ENCODE results near the gene CD93.

Gene CD93

DNA sequence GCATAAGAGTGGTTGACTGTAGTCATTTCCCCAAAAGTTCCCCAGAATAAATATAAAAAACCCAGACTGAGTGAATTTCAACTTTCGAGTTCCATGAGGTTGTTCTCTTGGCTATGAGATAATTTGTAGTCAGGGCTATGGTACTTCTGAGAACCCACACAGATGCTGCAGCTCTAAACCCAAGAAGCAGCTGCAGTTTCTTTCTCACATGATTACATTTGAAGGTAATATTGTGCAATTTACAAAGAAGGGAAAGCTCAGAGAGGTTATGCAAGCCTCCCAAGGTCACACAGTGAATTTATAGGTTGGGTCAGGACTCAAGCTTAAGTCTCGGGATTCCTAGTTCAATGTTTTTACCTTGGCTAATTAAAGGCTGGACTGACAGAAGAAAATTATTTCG lies 29.7 kb upstream of the CD93 start:
- no peak overlapping the region for H3K4me3 ChIP-seq (ENCODE audit: low read depth, low read length)
- TF ChIP-seq, protein P1, sequence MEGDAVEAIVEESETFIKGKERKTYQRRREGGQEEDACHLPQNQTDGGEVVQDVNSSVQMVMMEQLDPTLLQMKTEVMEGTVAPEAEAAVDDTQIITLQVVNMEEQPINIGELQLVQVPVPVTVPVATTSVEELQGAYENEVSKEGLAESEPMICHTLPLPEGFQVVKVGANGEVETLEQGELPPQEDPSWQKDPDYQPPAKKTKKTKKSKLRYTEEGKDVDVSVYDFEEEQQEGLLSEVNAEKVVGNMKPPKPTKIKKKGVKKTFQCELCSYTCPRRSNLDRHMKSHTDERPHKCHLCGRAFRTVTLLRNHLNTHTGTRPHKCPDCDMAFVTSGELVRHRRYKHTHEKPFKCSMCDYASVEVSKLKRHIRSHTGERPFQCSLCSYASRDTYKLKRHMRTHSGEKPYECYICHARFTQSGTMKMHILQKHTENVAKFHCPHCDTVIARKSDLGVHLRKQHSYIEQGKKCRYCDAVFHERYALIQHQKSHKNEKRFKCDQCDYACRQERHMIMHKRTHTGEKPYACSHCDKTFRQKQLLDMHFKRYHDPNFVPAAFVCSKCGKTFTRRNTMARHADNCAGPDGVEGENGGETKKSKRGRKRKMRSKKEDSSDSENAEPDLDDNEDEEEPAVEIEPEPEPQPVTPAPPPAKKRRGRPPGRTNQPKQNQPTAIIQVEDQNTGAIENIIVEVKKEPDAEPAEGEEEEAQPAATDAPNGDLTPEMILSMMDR (IDR thresholded peaks at IDR 0.05; ENCODE audit: low read depth, low read length, missing control alignments) = no peak
- no peak for DNase-seq (ENCODE audit: low read depth)
- in situ Hi-C loops (cut with HindIII; ENCODE audit: low sequenced_read_pairs) = loop anchor here (5.0 kb wide), 1 partner anchor 54 kb away; no protein-coding TSS in a partner anchor

DNA sequence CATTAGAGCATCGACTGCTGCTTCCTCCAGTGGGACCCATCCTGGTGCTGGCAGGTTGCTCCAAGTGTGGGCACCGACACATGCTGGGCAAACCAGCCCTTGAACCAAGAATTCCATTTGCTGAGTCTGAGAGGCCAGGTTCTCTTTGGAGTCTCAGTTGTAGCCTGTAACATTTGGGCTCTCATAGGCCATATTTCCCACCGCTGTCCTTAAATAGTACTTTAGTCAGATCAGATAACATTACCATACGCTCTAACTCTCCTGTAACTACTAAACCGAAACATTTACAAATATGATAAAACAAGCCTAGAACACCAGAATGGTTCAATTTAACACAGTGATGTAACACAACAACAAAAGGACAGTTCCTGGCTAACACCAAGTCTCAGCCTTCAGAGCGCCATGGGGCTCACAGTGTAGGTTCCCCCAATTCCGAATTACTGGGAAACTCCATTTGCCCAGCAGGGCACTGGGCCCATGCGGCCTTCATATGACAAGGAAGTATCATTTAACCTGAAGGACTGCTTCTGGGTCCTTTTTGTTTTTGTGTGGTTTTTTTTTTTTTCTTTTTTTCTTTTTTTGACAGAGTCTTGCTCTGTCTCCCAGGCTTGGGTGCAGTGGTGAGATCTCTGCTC lies 28.4 kb upstream of the CD93 start:
- no peak overlapping the region for H3K4me3 ChIP-seq (ENCODE audit: low read depth, low read length)
- TF ChIP-seq, protein P1 (IDR thresholded peaks at IDR 0.05; ENCODE audit: low read depth, low read length, missing control alignments) = no peak
- DNase-seq (ENCODE audit: low read depth) = no peak
- in situ Hi-C loops (cut with HindIII; ENCODE audit: low sequenced_read_pairs) = loop anchor here (5.0 kb wide), 1 partner anchor 52 kb away; no protein-coding TSS in a partner anchor

DNA sequence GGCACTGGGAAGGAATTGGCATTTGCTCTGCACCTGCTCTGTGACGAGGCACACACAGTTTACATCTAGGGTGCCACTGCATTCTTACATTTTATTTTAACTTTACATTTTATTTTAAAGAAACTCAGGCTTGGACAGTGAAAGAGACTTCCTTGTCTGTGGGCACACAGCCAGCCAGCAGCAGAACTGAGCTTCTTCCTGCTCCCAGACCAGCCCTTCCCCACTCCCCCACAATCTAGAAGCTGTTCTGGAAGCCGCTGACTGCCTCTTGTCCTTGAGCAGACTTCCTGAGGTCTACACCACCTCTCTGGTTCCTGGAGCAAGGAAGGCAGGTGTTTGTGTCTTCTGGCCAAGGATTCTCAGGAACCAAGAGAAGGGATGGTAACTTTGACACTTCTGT lies 27.9 kb upstream of the CD93 start:
- no peak overlapping the region for H3K4me3 ChIP-seq (ENCODE audit: low read depth, low read length)
- TF ChIP-seq, protein P1 (IDR thresholded peaks at IDR 0.05; ENCODE audit: low read depth, low read length, missing control alignments) = no peak
- in situ Hi-C loops (cut with HindIII; ENCODE audit: low sequenced_read_pairs) = no loop called here
- no peak for DNase-seq (ENCODE audit: low read depth)

DNA sequence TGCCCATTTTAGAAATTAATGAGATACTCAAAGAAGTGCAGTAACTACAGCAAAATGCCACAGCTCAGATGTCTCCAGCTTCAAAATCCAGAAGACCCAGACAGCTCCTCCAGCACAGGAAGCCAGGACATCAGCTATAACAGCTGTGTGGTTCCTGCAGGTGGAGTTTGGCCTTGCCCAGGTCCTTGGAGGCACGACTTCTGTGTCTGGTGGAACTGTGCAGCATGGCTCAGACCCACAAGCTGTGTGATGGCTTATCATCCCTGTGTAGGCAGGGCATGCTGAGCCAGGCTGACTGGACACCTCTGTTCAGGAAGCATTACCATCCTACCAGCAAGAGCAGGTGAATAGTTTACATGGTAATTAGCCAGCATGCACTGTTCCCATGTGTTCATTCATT lies 26.5 kb upstream of the CD93 start:
- TF ChIP-seq, protein P1 (IDR thresholded peaks at IDR 0.05; ENCODE audit: low read depth, low read length, missing control alignments) = no peak
- no peak for DNase-seq (ENCODE audit: low read depth)
- in situ Hi-C loops (cut with HindIII; ENCODE audit: low sequenced_read_pairs) = no loop called here
- no peak overlapping the region for H3K4me3 ChIP-seq (ENCODE audit: low read depth, low read length)

DNA sequence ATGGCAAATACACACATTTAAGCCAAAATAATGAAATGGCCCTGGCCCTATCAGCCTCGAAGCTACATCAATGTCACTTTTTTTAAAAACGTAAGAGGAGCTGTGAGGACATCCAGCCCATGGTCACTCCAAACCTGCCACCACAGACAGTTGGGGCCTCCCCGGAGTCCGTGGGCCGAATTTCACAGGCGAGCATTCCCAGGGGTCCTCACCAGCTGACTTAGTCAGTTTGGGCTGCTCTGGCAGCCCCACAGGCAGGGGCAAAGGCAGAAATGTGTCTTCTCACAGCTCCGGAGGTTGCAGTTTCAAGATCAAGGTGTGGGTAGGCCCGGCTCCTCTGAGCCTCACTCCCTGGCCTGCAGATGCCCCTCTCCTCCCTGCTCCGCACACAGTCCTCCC lies 25.8 kb upstream of the CD93 start:
- no peak for DNase-seq (ENCODE audit: low read depth)
- no peak overlapping the region for H3K4me3 ChIP-seq (ENCODE audit: low read depth, low read length)
- TF ChIP-seq, protein P1 (IDR thresholded peaks at IDR 0.05; ENCODE audit: low read depth, low read length, missing control alignments) = no peak
- in situ Hi-C loops (cut with HindIII; ENCODE audit: low sequenced_read_pairs) = no loop called here

DNA sequence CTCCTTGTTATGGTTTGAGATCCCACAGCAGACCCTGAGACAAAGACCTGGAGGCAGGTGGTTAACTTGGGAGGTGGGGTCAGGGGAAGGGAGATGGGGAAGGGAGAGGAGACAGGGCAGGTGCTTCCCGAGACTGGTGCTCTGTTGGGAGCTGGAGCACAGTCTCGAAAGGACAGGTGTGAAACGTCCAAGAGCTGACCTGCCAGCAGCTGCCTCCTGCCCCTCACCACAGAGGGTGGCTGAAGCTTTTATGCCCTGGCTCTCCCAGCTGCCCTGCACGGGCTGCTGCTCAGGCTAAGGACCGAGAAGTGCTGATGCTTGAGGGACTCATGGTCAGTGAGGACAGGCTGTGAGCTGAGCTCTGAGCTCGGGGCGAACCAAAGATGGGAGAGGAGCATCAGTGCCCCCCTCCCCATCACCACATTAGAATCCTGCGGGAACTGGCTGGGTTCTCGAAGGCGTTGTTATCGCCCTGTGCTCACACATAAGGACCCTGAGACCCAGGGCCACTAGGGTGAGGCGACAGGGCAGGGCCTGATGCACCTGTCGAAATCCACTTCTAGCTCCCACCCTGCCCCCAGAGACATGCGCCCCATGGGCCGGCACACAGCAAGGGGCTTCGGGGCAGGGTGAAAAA lies 25.3 kb upstream of the CD93 start:
- TF ChIP-seq, protein P1 (IDR thresholded peaks at IDR 0.05; ENCODE audit: low read depth, low read length, missing control alignments) = no peak
- no peak overlapping the region for H3K4me3 ChIP-seq (ENCODE audit: low read depth, low read length)
- in situ Hi-C loops (cut with HindIII; ENCODE audit: low sequenced_read_pairs) = no loop called here
- DNase-seq (ENCODE audit: low read depth) = no peak
